H9 (cell line): ENCODE data around the gene SSRP1. TPM values are rescaled to one million over a fixed set of nuclear protein-coding genes. Genes with fewer than 3 reads are reported as not detected.

ENCODE experiments used
- DNase-seq: peaks from one replicate; pipeline ENCODE4 v3.0.0-alpha.2; 2017
- H2AFZ ChIP-seq: one replicate; pipeline ENCODE4 v1.6.1; 2013; ENCODE audit warnings: mild to moderate bottlenecking, low read length, control low read depth, moderate library complexity
- H2AK5ac ChIP-seq: 2 replicates; pipeline ENCODE4 v1.6.1; 2013; ENCODE audit warnings: low read length, control low read depth, mixed read lengths; ENCODE audit not compliant: insufficient read length
- H2BK120ac ChIP-seq: one replicate; pipeline ENCODE4 v1.6.1; 2013; ENCODE audit warnings: low read depth, mild to moderate bottlenecking, low read length, control low read depth, inconsistent platforms; ENCODE audit not compliant: poor library complexity, severe bottlenecking
- H2BK12ac ChIP-seq: 2 replicates; pipeline ENCODE4 v1.6.1; 2013; ENCODE audit warnings: low read length, control low read depth, mixed read lengths, low read depth; ENCODE audit not compliant: insufficient read length
- H2BK15ac ChIP-seq: 2 replicates; pipeline ENCODE4 v1.6.1; 2013; ENCODE audit warnings: low read depth, low read length, control low read depth
- H2BK20ac ChIP-seq: one replicate; pipeline ENCODE4 v1.6.1; 2013; ENCODE audit warnings: low read depth, mild to moderate bottlenecking, low read length, control low read depth, inconsistent platforms; ENCODE audit not compliant: poor library complexity, severe bottlenecking
- H2BK5ac ChIP-seq: 2 replicates; pipeline ENCODE4 v1.6.1; 2013; ENCODE audit warnings: low read length, control low read depth, mixed read lengths; ENCODE audit not compliant: insufficient read length
- H3K14ac ChIP-seq: 2 replicates; pipeline ENCODE4 v1.6.1; 2013; ENCODE audit warnings: low read length, control low read depth; ENCODE audit not compliant: insufficient read depth
- H3K18ac ChIP-seq: 2 replicates; pipeline ENCODE4 v1.6.1; 2013; ENCODE audit warnings: low read depth, mild to moderate bottlenecking, mixed read lengths, low read length, control low read depth; ENCODE audit not compliant: insufficient read length
- H3K23ac ChIP-seq: 2 replicates; pipeline ENCODE4 v1.6.1; 2013; ENCODE audit warnings: low read length, control low read depth, mixed read lengths, low read depth; ENCODE audit not compliant: insufficient read length
- H3K23me2 ChIP-seq: 2 replicates; pipeline ENCODE4 v1.6.1; 2013; ENCODE audit warnings: low read depth, mild to moderate bottlenecking, mixed read lengths, low read length, control low read depth; ENCODE audit not compliant: insufficient read length, poor library complexity, severe bottlenecking
- H3K27ac ChIP-seq: 2 replicates; pipeline ENCODE4 v1.5.1; 2013; ENCODE audit warnings: low read length, control low read depth, mixed read lengths, low read depth; ENCODE audit not compliant: insufficient read length
- H3K27me3 ChIP-seq: 2 replicates; pipeline ENCODE4 v1.6.1; 2013; ENCODE audit warnings: low read length, control low read depth, inconsistent platforms; ENCODE audit not compliant: insufficient read depth
- H3K4ac ChIP-seq: 2 replicates; pipeline ENCODE4 v1.6.1; 2013; ENCODE audit warnings: low read depth, mild to moderate bottlenecking, control low read depth, inconsistent platforms, low read length, moderate library complexity
- H3K4me1 ChIP-seq: 2 replicates; pipeline ENCODE4 v1.6.1; 2013; ENCODE audit warnings: low read length, control low read depth, inconsistent platforms; ENCODE audit not compliant: insufficient read depth
- H3K4me2 ChIP-seq: 2 replicates; pipeline ENCODE4 v1.6.1; 2013; ENCODE audit warnings: low read length, control low read depth, mixed read lengths; ENCODE audit not compliant: insufficient read length, insufficient read depth
- H3K56ac ChIP-seq: 2 replicates; pipeline ENCODE4 v1.6.1; 2013; ENCODE audit warnings: low read depth, mild to moderate bottlenecking, mixed read lengths, low read length, control low read depth; ENCODE audit not compliant: insufficient read length
- H3K79me1 ChIP-seq: 2 replicates; pipeline ENCODE4 v1.6.1; 2013; ENCODE audit warnings: low read depth, mild to moderate bottlenecking, moderate library complexity, low read length, control low read depth, inconsistent platforms; ENCODE audit not compliant: insufficient read depth, poor library complexity, severe bottlenecking
- H3K79me2 ChIP-seq: 2 replicates; pipeline ENCODE4 v1.6.1; 2013; ENCODE audit warnings: low read length, control low read depth, inconsistent platforms; ENCODE audit not compliant: insufficient read depth
- H3K9ac ChIP-seq: 2 replicates; pipeline ENCODE4 v1.6.1; 2013; ENCODE audit warnings: low read length, control low read depth, mixed read lengths; ENCODE audit not compliant: insufficient read length; ENCODE audit errors: extremely low read depth
- H3K9me3 ChIP-seq: one replicate; pipeline ENCODE4 v1.6.1; 2013; ENCODE audit warnings: low read depth, low read length, inconsistent platforms; ENCODE audit not compliant: control insufficient read depth
- H3T11ph ChIP-seq: one replicate; pipeline ENCODE4 v1.6.1; 2013; ENCODE audit warnings: mild to moderate bottlenecking, low read length, control low read depth, inconsistent platforms
- H4K20me1 ChIP-seq: one replicate; pipeline ENCODE4 v1.6.1; 2013; ENCODE audit not compliant: control insufficient read depth, insufficient read length, insufficient read depth
- H4K5ac ChIP-seq: 2 replicates; pipeline ENCODE4 v1.6.1; 2013; ENCODE audit warnings: low read depth, mild to moderate bottlenecking, mixed read lengths, low read length, control low read depth; ENCODE audit not compliant: insufficient read length
- H4K8ac ChIP-seq: replicated peaks from 2 replicates; pipeline ENCODE4 v1.6.1; 2013; ENCODE audit warnings: low read length, control low read depth, mixed read lengths, low read depth; ENCODE audit not compliant: insufficient read length
- H4K91ac ChIP-seq: 2 replicates; pipeline ENCODE4 v1.6.1; 2013; ENCODE audit warnings: low read depth, mild to moderate bottlenecking, moderate library complexity, mixed read lengths, low read length, control low read depth; ENCODE audit not compliant: insufficient read length
- H3K27ac Mint-ChIP-seq, 3 experiments: 2 replicates in 2 of 3; 3 replicates in 1 of 3; pipeline ENCODE4 v1.8.0; 2020 to 2021; ENCODE audit warnings: mixed read lengths in 3 of 3, mild to moderate bottlenecking in 1 of 3, moderate library complexity in 1 of 3
- H3K27me3 Mint-ChIP-seq: 2 replicates; pipeline ENCODE4 v1.8.0; 2021; ENCODE audit warnings: low read depth, mild to moderate bottlenecking, moderate library complexity, mixed read lengths
- H3K36me3 Mint-ChIP-seq, 3 experiments: 2 replicates in 2 of 3; 3 replicates in 1 of 3; pipeline ENCODE4 v1.8.0; 2020 to 2021; ENCODE audit warnings: low read depth in 3 of 3, mixed read lengths in 3 of 3; ENCODE audit not compliant: insufficient read depth in 1 of 3
- H3K4me1 Mint-ChIP-seq, 2 experiments: 2 replicates each; pipeline ENCODE4 v1.8.0; 2020; ENCODE audit warnings: mixed read lengths in 2 of 2
- H3K4me3 Mint-ChIP-seq, 2 experiments: 2 replicates in 1 of 2; 3 replicates in 1 of 2; pipeline ENCODE4 v1.8.0; 2020 to 2021; ENCODE audit warnings: mild to moderate bottlenecking in 2 of 2, mixed read lengths in 2 of 2, moderate library complexity in 1 of 2
- H3K9me3 Mint-ChIP-seq, 2 experiments: 2 replicates in 1 of 2; 3 replicates in 1 of 2; pipeline ENCODE4 v1.8.0; 2020; ENCODE audit warnings: mild to moderate bottlenecking in 2 of 2, mixed read lengths in 2 of 2, moderate library complexity in 1 of 2
- CTCF ChIP-seq: fragments of 200-600 bp; sonication (generic); conservative IDR thresholded peaks from 3 replicates; pipeline ENCODE4 v1.8.0; 2021; ENCODE audit warnings: antibody characterized with exemption, mild to moderate bottlenecking
- WGBS: extraction: QIAGEN DNeasy Blood & Tissue Kit; methylation state at CpG from one replicate; pipeline ENCODE4 v1.1.7; 2013; ENCODE audit warnings: missing lambda C conversion rate, low lambda C conversion rate, mixed read lengths; ENCODE audit not compliant: insufficient read length; ENCODE audit errors: extremely low coverage; 5-methylcytosine and 5-hydroxymethylcytosine counted together
- total RNA-seq: library from RNA; stranded (reverse); gene quantifications from 2 replicates; pipeline ENCODE4 v1.2.1, GENCODE V29; 2021

Gene SSRP1
- total RNA-seq, 1 experiment from 2014 or later, result 202 TPM

- H3K79me1 ChIP-seq, result no peaks in the 10 kb centered on the region
- no peak overlapping the region for H4K8ac ChIP-seq
- no peaks in the 10 kb centered on the region for H3K9me3 ChIP-seq
- H3K18ac ChIP-seq, result no peak overlapping the region
- H3K4me1 ChIP-seq, result no peaks in the 10 kb centered on the region
- H3K56ac ChIP-seq, result no peak overlapping the region
- peaks cover 24% of the 10 kb centered on the region for H3K27me3 Mint-ChIP-seq
- peaks cover 5% of the 10 kb centered on the region for H3K23me2 ChIP-seq
- no peak overlapping the region for H3K23ac ChIP-seq
- H3K36me3 Mint-ChIP-seq, result peaks cover 0 to 5% (median 0%) of the 10 kb centered on the region in 3 experiments; a peak in 2 of 7 replicates
- H3K4ac ChIP-seq, result no peak overlapping the region
- peaks cover 22 to 33% of the 10 kb centered on the region in 2 experiments for H3K4me1 Mint-ChIP-seq
- no peak overlapping the region for H2BK15ac ChIP-seq
- H2BK20ac ChIP-seq, result no peak overlapping the region
- H4K91ac ChIP-seq, result no peak overlapping the region
- H2BK120ac ChIP-seq, result no peak overlapping the region
- H3K27ac ChIP-seq, result no peak overlapping the region
- no peak overlapping the region for H4K5ac ChIP-seq
- H3K27ac Mint-ChIP-seq, result no peak overlapping the region
- peaks cover 3 to 8% of the 10 kb centered on the region in 2 experiments; a peak in 4 of 5 replicates for H3K9me3 Mint-ChIP-seq
- no peak overlapping the region for H2AK5ac ChIP-seq
- no peaks in the 10 kb centered on the region for H4K20me1 ChIP-seq
- no peaks in the 10 kb centered on the region for H3K79me2 ChIP-seq
- no peak overlapping the region for H3K9ac ChIP-seq
- no peak overlapping the region for H3K4me3 Mint-ChIP-seq
- WGBS, result no CpG with 5 or more reads among the region's 4 CpGs
- no peak overlapping the region for H2BK5ac ChIP-seq
- H2BK12ac ChIP-seq, result no peak overlapping the region
- TF ChIP-seq CTCF, result no peak
- no peak overlapping the region for H3K4me2 ChIP-seq
- H3K14ac ChIP-seq, result no peak overlapping the region
- DNase-seq, result no peak
- H3K27me3 ChIP-seq, result no peaks in the 10 kb centered on the region
- H2AFZ ChIP-seq, result no peak overlapping the region
- H3T11ph ChIP-seq, result no peak overlapping the region
These were observed 18.2 kb upstream of the SSRP1 start for GRCh38 chr11:57353852-57354251.
